ENCODE results near the gene BEND7.

The BEND7 gene

DNA sequence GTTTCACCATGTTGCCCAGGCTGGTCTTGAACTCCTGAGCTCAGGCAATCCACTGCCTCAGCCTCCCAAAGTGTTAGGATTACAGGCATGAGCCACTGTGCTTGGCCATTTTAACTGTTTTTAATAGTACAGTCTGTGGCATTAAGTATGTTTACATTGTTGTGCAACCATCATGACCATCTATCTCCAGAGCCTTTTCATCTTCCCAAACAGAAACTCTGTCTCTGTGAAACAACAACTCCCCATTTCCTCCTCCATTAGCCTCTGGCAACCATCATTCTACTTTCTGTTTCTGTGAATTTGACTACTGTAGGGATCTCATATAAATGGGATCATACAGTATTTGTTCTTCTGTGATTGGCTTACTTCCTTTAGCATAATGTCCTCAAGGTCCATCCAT lies 132.4 kb downstream of the BEND7 start:
- no peak overlapping the region for H3K4me3 ChIP-seq (replicated peaks; ENCODE audit: insufficient read depth, low read length)
- H3K27me3 ChIP-seq (ENCODE audit: insufficient read depth, poor library complexity, severe bottlenecking), result no peaks in the 10 kb centered on the region
- DNase-seq (ENCODE audit: low read depth in 1 of 2, low spot score in 1 of 2), result no peak
- TF ChIP-seq, protein P1, sequence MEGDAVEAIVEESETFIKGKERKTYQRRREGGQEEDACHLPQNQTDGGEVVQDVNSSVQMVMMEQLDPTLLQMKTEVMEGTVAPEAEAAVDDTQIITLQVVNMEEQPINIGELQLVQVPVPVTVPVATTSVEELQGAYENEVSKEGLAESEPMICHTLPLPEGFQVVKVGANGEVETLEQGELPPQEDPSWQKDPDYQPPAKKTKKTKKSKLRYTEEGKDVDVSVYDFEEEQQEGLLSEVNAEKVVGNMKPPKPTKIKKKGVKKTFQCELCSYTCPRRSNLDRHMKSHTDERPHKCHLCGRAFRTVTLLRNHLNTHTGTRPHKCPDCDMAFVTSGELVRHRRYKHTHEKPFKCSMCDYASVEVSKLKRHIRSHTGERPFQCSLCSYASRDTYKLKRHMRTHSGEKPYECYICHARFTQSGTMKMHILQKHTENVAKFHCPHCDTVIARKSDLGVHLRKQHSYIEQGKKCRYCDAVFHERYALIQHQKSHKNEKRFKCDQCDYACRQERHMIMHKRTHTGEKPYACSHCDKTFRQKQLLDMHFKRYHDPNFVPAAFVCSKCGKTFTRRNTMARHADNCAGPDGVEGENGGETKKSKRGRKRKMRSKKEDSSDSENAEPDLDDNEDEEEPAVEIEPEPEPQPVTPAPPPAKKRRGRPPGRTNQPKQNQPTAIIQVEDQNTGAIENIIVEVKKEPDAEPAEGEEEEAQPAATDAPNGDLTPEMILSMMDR (IDR thresholded peaks at IDR 0.05; ENCODE audit: insufficient read depth, low read length), result no peak
- TF ChIP-seq POLR2AphosphoS5 (IDR thresholded peaks at IDR 0.05; ENCODE audit: low read depth) (no peak), SPI1 (IDR thresholded peaks at IDR 0.05; ENCODE audit: borderline replicate concordance, low read depth) (no peak), GABPA (IDR thresholded peaks at IDR 0.05; ENCODE audit: low read depth) (no peak)
- TF ChIP-seq, protein P2, sequence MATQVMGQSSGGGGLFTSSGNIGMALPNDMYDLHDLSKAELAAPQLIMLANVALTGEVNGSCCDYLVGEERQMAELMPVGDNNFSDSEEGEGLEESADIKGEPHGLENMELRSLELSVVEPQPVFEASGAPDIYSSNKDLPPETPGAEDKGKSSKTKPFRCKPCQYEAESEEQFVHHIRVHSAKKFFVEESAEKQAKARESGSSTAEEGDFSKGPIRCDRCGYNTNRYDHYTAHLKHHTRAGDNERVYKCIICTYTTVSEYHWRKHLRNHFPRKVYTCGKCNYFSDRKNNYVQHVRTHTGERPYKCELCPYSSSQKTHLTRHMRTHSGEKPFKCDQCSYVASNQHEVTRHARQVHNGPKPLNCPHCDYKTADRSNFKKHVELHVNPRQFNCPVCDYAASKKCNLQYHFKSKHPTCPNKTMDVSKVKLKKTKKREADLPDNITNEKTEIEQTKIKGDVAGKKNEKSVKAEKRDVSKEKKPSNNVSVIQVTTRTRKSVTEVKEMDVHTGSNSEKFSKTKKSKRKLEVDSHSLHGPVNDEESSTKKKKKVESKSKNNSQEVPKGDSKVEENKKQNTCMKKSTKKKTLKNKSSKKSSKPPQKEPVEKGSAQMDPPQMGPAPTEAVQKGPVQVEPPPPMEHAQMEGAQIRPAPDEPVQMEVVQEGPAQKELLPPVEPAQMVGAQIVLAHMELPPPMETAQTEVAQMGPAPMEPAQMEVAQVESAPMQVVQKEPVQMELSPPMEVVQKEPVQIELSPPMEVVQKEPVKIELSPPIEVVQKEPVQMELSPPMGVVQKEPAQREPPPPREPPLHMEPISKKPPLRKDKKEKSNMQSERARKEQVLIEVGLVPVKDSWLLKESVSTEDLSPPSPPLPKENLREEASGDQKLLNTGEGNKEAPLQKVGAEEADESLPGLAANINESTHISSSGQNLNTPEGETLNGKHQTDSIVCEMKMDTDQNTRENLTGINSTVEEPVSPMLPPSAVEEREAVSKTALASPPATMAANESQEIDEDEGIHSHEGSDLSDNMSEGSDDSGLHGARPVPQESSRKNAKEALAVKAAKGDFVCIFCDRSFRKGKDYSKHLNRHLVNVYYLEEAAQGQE (IDR thresholded peaks at IDR 0.05; ENCODE audit: insufficient replicate concordance, low read depth), result no peak
- no peak overlapping the region for H3K27ac ChIP-seq (replicated peaks)

DNA sequence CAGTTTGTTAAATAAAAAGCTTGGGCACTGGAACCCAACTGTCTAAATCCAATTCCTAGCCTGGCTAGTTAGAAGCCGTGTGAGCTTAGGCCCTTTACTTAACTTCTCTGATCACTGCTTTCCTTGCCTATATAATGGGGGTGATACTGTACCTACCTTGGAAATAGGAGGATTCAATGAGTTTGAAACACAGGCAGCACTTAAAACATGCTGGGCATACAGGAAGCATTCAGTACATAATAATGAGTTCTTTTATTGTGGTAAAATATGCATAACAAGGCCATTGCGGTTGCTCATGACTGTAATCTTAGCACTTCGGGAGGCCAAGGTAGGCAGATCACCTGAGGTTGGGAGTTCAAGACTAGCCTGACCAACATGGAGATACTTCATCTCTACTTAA lies 133.3 kb downstream of the BEND7 start:
- Histone ChIP-seq H3K27ac (replicated peaks) (no peak overlapping the region), H3K27me3 (ENCODE audit: insufficient read depth, poor library complexity, severe bottlenecking) (no peaks in the 10 kb centered on the region), H3K4me3 (replicated peaks; ENCODE audit: insufficient read depth, low read length) (no peak overlapping the region)
- DNase-seq (ENCODE audit: low read depth in 1 of 2, low spot score in 1 of 2), result no peak
- TF ChIP-seq POLR2AphosphoS5 (IDR thresholded peaks at IDR 0.05; ENCODE audit: low read depth) (no peak), SPI1 (IDR thresholded peaks at IDR 0.05; ENCODE audit: borderline replicate concordance, low read depth) (no peak), GABPA (IDR thresholded peaks at IDR 0.05; ENCODE audit: low read depth) (no peak)
- TF ChIP-seq, protein P1 (IDR thresholded peaks at IDR 0.05; ENCODE audit: insufficient read depth, low read length), result no peak
- TF ChIP-seq, protein P2 (IDR thresholded peaks at IDR 0.05; ENCODE audit: insufficient replicate concordance, low read depth), result no peak

DNA sequence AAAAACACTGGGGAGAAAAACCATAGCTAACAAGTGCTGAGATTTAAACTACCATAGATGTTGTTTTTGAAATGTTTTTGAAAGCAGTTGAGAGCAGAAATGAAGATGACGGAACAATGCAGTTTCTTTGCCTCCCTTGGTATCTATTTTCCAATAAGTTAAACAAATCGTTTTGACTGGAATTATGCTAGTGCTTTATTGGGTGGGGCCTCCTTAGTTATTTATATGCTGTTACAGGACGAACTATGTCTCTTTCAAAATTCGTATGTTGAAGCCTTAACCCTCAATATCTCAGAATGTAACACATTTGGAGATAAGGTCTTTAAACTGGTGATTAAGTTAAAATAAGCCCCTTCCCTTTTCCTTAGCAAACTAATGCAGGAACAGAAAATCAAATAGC lies 135.2 kb downstream of the BEND7 start:
- Histone ChIP-seq H3K27me3 (ENCODE audit: insufficient read depth, poor library complexity, severe bottlenecking) (no peaks in the 10 kb centered on the region), H3K27ac (replicated peaks) (no peak overlapping the region), H3K4me3 (replicated peaks; ENCODE audit: insufficient read depth, low read length) (no peak overlapping the region)
- DNase-seq (ENCODE audit: low read depth in 1 of 2, low spot score in 1 of 2), result no peak
- TF ChIP-seq SPI1 (IDR thresholded peaks at IDR 0.05; ENCODE audit: borderline replicate concordance, low read depth), result no peak
- no peak for TF ChIP-seq POLR2AphosphoS5 (IDR thresholded peaks at IDR 0.05; ENCODE audit: low read depth)
- TF ChIP-seq GABPA (IDR thresholded peaks at IDR 0.05; ENCODE audit: low read depth), result no peak
- TF ChIP-seq, protein P1 (IDR thresholded peaks at IDR 0.05; ENCODE audit: insufficient read depth, low read length), result no peak
- TF ChIP-seq, protein P2 (IDR thresholded peaks at IDR 0.05; ENCODE audit: insufficient replicate concordance, low read depth), result no peak
